Measurements from ENCODE around the gene MYL3.

Gene MYL3

DNA sequence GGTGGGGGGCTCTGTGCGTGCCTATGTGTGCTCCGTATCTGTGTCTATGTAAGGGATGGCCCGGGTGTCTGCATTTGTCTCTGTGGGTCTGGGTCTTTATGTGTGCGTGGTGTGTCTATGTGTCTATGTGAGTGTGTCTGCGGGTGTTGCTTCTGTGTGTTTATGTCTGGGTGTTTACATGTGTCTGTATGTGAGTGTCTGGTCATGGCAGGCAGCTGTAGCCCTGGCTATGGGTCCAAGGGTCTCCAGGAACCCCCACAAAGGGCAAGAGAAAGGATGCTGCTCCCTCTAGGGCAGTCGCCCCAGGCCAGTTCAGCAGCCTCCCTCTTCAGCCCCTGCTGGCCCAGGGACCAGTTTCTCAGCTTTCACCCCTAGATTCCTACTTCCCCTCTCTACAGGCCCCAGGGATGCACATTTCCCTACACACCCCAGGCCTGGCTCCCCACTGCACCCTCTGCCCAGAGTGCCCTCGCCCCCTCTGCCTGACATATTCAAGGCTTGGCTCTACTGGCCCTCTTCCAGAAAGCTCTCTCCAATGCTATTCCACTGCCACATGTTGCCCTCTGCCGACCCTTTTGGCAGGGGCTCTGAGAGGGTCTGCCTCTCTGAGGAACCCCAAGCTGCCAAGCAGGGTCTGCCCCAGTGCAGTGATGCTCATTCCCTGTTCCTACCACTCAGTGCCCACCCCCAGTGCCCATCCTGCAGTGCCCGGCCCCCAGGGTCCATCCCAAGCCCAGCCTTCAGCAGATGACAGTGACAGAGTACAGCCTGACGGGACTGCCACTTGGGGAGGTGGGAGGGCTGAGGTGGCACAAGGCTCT lies 1.0 kb upstream of the MYL3 start:
- DNase-seq, result no peak

DNA sequence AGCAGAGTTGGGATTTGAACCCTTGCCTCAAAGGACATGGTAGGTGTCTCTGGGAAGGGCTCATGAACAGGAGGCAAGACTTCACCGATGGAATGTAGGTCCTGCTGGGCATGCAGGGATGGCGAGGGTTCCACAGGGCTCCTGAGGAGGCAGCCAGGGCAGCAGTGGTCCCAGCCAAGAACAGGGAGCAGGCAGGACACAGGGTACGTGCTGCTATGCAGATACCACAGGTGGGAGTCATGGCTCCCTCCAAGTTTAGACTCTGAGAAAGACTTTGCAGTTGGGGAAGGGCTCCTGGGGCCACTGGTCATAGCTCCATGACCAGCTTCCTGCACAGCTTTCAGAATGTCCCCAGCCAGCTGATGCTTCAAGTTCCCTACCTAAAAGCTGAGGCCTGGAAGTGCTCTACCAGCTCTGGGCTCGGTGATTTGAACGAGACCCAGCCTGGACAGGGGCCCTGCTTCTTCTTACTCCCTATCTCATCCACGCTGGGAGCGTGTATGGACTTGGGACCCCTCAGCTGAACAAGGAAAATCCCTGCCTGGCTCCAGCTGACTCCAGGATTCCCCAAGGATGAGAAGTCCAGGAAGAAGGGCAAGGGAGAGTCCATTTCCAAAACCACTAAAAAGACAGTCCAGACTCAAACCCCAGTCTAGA lies 747 bp downstream of the MYL3 start:
- no peak for DNase-seq

DNA sequence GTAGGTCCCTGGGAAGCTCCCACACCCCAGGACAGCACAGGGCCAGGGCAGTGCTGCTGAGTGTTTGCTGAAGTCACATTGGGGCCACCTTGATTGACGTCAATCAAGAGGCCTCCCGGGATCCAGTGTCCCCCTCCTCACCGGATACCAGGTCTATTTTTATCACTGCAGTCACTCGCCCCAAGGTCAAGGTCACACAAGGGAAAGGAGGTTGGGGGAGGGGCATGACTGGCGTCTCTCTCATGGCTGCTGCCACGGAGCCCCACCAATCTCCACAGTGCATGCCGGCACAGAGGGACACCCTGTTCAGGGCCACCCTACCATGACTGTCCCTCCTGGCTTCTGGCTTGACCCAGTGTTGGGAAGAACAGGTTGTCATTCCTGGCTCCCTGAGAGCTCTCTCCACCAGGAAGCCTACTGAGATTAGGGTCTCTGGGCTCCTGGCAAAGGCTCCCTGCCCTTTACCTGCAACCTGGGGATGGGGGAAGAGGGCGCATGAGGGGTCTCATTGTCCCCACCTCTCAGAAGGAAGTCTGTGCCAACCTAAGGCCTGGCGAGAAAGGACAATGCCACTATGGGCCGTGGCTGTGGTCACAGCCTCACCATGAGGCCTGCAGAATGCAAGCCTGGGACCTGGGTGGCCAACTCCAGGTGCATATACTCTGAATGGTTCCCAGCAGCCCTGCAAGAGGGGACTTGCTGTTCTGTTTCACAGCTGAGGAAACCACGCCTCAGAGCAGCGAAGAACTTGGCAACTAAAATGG lies 1.5 kb downstream of the MYL3 start:
- DNase-seq, result no peak

DNA sequence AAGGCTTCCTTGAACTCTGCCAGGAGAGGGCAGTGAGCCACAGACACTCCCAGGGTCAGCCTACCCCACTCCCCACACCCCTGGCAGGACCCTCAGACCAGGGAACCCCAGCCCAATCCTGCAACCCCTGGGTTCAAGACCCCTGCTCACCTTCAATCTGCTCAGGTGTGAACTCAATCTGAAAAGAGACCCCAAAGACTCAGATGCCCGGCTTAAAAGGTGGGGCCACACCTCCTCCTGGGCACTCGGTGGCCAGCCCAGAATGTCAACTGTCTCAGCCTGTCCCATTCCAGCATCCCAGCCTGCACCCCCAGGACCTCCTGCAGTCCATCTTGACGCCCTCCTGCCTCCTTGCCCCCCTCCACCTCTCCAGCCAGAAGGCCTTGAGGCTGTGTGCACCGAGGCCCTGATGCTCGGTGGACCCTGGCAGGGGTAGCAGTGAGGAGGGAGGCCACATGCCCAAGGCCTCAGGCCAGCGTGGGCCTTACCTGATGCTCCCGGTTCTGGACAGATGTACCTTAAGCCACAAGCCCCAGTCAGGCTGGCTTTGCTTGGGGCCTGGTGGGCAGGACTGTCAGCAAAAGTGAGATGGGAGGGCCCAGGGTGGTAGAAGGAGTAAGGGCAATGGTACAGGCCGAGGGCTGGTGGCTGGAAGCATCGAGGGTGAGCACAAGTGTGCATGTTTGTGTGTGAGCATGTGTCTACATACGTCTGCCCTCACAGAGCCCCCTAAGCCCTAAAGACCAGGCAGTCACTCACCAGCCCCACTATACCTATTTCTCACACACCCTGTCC lies 2.2 kb downstream of the MYL3 start:
- DNase-seq, result no peak

DNA sequence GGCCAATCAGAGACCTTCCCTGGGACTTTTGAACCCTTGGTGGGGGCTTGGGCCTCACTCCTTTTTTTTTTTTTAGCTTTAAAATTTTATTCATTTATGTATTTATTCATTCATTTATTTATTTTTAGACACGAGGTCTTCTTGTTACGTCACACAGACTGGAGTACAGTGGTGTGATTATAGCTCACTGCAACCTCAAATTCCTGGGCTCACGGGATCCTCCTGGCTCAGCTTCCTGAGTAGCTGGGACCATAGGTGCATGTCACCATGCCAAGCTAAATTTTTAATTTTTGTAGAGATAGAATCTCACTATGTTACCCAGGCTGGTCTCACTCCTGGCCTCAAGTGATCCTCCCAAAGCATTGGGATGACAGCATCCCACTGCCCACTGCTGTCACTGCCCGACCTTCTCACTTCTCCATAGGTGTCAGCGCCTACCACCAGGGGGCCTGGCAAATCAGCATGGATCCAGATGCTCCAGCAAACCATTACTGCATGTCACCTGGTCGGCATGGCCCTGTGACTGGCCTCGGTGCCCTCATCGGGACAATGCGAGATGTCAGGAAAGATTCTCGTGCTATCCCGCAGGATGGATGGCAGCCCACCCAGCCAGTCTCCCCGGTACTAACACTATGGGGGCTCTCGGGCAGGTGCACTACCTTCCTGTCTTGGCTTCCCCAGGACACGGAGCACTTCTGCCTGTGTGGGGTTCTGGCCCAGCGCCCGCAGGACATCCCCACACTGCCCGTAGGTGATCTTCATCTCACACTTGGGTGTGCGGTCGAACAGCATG lies 3.0 kb downstream of the MYL3 start:
- peak; percentile 27 for DNase-seq

DNA sequence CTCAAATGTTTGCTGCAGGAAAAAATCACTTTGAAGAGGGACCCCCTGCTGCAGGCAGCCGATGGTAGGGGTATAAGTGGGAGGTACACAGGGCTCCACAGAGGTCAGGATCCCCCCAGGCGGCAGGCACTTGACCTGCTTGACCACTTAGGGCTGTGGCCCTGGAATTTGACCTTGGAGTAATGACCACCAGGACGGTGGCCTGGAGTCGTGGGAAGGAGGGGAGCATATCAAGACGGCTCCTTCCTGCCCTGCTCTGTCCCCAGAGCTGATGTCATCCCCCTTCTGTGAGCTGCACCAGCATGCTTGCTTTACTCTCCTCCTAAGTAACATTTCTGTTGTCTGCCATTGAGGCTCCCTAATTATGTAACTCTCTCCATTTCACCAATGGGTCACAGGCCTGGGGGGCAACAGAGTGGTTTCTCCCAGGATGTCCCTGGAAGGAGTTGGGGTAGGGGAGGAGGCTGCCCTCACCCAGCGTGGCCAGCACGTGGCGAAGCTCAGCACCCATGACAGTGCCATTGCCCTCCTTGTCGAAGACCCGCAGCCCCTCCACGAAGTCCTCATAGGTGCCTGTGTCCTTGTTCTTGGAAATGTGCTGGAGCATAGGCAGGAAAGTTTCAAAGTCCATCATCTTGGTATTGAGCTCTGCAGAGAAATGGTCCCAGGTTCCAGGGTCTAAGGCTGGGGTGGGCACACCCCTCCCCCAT lies 4.1 kb downstream of the MYL3 start:
- DNase-seq, result no peak

DNA sequence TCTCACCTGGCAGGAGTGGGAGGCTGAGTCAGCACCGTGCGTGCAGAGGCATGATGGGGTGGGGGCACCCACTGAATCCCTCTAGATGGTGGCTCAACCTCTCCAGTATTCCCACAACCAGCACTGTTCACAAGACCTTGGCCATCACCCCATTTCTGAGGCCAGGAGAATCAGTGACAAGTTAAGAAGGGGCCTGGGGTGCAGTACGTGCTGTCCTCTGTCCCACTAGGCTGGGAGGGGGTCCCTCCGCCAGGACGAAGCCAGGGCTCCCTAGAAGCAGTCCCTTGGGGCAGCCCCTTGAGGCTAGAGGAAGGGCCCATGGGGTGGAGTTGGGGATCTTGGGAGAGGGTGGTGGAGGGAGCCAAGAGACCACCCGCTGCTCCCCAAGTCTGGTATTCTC lies 4.8 kb downstream of the MYL3 start:
- no peak for DNase-seq

DNA sequence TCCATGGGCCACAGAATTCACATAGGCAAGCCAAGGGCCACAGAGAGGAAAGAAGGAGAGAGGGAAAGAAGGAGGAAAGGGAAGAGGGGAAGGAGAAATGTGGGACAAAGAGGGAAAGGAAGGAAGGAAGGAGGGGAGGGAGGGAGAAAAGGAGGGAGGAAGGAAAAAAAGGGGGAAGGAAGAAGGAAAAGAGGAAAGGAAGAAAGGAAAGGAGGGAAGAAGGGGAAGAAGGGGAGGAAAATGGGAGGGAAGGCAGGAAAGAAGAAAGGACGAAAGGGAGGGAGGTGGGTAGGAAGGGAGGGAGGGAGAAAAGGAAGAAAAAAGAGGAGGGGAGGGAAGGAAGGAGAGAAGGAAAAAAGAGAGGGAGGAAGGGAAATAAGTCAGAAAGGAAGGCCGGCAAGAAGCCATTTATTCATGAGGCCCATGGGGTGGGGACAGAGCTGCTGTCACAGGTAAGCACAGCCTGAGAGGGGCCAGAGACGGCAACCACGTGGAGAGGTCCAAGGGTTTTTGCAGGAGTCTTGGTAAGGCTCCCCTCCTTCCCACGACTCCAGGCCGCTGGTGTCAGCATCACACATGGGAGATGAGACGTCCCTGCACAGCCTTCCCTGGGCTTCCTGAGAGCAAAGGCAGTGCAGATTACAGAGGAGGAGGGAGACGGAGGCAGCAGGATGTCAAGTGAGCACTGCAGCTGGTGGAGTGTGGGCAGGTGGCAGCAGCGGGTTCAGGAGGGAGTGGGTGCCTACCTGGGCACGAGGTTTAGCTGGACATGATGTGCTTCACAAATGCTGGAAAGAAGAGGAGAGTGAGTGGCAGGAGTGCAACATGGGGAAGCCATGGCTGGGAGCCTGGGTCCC lies 5.5 kb downstream of the MYL3 start:
- no peak for DNase-seq

DNA sequence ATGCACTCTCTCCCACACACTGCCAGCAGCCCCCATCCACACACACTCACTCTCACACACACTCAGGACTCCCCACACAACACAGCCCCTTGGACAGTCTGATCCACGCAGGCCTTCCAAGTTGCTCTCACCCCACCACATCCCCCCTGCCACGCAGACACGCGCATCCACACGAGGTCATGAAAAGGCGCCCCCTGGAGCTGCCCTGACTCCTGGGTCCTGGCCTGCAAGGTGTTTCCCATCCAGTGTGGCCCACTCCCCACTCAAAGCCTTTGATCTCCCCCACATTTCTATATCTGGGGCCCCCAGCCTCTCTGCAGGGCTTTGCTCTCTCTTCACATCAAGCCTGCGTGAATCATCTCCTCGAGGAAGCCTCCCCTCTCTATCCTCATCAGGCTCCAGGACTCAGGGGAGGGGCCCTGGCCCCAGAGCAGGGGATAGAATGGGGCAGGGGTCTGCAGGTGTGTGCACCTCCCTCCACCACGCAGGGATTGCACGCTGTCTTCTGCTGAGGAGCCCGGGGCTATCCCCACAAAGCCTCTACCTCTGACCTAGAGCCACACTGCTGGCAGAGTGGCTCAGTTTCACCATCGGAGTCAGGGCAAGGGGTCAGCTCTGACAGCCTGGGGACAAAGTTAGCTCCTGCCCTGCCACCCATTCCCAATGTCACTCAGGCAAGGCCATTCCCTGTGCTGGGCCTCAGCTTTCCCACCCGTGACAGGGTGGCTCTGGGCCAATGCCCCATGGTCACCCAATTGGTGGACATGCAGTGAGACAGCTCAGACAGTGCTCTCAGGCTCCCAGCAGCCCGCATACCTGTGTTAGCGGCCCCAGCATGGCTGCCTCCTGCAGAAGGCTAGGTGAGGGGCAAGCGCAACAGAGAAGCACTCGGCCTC lies 6.4 kb downstream of the MYL3 start:
- no peak for DNase-seq

DNA sequence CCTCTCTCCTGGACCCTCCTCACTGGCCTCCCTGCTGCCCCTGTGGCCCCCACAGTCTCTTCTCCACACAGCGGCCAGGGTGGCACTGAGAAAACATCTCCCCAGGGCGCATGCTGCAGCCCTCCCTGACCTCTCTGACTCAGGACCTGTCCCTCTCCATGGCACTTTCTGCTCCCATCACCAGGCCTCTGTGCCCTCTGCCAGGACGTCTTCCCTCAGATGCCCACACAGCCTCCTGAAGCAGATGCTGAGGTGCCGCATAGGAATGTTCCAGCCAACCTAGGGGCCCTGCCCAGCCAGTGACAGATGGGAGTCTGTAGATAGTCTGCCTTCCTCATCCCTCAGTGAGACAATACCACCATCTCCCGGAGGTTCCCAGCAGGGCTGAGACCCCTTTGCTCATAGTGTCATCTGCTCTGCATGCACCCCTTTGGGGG lies 8.7 kb downstream of the MYL3 start:
- no peak for DNase-seq

DNA sequence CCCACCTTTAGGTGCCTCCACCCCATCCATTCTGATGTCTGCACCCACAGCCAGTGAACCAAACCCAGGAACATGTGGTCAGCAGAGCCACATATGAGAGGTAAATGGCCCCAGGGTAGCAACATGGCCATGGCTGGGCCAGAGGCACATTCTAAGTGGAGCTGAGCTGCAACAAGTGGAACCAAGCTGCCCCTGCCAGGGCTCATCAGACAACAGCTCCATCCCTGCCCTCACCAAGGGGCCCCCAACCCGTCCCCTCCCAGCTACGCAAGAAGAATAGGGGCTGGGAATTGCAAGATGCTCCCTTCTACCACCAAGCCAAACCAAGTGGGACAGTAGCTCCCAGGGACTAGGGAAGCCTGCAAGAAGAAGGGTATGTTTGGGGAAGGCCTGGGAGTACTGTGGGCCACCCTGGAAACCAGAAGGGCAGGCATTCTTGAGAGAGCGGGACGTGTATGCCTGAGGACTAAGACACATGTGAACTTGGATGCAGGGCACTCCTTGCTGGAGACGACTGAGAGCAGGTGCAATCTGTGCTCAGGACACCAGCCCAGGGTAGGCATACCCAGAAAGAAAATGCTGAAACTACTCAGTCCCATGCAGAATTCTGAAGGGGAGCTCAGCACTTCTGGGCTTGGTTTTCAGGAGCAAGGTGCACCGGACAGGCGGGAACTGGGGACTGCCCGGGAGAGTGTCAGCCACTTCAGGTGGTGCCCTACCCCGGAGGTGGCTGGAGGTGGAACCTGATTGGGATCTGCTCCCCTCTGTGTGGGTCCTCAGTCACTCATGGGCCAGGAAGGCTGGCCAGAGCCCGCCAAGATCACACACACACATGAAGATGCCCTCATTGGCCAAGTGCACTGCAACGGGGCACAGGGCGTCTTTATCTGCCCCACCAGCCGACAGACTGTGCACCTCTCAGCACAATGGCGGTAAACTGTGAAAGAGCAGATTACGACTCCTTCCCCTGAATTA lies 9.5 kb downstream of the MYL3 start:
- DNase-seq, result no peak

DNA sequence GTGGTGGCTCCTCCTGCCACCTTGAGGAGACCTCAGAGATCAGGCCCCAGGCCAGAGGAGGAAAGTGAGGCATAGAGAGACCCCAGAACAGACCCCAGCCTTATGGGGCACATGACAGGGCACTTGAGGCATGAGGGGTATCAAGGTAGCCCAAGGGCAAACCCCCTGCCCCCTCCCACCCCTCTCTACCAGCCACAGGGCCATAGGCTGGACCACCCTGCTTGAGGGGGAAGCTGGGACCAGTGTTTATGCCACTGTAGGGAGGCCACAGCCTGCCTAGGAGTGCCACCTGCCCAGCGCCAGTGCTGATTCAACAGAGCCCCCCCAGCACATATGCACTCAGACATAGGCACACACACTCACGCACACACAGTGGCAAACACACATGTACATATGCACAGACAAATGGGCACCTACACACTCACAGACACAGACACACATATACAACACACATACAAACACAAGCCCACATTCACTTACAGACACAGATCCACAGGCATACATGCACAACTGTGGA lies 10.3 kb downstream of the MYL3 start:
- no peak for DNase-seq

DNA sequence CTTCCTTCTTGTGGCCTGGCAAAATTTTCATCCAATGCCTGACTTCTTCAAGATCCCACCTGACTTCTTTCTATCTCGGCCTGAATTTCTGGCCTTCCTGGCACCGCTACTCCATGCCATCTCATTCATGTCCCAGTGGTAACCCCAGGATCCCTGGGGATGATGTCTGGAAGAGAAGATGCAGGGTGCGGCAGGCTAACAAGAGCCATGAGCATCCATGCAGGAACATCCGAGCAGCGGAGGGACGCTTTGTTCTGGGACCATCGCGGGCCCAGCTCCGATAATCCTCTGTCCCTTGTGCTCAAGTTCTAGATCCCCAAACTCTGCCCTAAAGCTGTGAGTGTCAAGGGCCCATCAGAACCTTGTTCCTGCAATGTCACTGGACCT lies 10.9 kb downstream of the MYL3 start:
- DNase-seq, result no peak

DNA sequence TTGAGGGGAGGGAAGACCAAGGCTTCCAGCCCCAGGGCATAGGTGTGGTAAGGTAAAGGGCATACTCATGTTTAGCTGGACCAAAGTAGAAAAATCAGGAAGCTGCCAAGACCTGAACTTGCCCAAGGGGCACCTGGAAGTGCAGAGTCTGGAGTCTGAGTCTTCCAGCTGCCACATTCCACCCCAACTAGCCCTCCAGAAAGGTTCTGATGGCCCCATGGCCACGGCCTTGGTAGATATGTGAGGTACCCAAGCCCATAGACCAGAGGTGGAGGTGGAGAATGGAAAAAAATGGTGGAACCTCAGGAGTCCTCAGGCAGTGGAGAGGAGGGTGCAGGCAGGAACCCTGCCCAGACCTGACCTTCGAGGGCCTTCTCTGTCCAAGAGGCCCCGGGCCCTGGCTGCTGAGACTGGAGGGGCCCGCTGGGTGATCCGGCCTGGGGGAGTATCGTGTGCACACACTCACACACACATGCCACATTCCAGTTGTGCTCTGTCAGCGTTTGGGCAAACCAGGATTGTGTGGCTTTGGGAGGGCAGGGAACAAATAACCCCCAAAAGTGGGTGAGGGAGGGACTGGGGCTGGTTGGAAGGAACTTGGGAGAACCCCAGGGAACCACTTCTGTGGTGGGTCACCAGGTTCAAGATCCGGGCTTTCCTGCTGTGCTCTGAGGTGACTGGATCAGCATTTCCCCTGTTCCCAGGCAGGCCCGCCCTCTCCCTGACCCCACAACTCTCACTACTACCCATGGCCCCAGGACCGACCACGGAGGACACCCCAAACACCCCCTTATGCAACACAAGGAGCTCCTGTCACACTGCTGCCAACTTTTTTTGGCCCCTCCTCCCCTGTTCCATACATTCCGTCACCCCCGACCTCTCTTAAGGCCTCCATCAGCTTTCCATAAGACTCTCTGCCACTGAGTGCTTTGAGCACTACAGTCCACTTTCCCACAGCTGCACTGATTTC lies 11.6 kb downstream of the MYL3 start:
- DNase-seq, result no peak

DNA sequence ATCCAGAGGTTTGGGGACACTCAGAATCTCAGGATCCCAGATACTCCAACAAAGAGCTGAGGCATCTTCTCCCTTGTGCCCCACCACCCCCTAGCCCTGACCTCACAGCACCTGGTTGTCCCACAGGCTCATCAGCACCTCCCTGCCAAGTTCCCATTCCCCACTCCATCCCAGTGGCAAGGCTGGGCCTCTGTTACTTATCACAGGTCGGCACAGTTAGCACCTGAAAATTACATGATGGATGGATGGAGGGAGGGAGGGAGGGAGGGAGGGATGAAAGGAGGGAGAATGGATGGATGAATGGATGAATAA lies 12.8 kb downstream of the MYL3 start:
- DNase-seq, result no peak

DNA sequence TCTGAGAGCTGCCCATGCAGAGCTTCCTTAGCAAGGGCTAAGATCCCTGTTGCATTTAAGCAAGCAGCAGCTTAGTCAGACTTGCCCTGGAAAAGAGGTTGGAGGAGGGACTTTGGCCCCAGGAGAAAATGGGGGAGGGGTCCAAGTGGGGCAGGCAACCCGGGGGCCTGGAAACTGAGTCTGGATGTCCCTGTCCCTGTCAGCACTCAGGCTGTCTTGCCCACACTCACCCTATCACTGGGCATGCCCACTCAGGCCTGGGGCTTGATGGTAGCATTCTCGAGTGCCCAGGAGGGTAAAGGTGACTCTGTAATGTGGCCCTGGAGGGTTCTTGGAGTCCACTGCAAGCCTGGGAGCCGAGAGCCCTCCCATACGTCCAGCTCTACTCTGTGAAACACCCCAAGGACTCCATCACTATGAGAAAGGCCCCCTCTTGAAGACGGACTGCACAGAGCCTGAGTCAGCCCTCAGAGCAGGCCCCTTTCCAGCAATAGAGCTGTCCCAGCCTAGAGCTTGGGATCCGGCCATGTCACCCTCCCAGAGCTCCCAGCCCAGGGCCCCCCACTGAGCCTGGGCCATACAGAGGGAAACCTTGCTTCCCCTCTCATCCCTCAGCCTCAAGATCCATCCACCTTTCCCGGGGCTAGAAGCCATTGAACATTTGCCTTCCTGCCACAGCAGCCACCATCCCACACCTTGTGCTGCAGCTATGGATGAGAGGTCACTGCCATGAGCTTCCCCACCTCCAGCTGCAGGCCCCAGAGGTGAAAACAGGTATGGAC lies 13.4 kb downstream of the MYL3 start:
- no peak for DNase-seq

All from suppressor macrophage treated with lipopolysaccharide for 4 hours (primary cell).